ENCODE measurements around the gene UTP11. TPM values are rescaled to one million over a fixed set of nuclear protein-coding genes. Genes with fewer than 3 reads are reported as not detected.

The UTP11 gene
- total RNA-seq, 4 donors from 2014 or later = 36.1 to 43.9 (median 39.4) TPM

DNA sequence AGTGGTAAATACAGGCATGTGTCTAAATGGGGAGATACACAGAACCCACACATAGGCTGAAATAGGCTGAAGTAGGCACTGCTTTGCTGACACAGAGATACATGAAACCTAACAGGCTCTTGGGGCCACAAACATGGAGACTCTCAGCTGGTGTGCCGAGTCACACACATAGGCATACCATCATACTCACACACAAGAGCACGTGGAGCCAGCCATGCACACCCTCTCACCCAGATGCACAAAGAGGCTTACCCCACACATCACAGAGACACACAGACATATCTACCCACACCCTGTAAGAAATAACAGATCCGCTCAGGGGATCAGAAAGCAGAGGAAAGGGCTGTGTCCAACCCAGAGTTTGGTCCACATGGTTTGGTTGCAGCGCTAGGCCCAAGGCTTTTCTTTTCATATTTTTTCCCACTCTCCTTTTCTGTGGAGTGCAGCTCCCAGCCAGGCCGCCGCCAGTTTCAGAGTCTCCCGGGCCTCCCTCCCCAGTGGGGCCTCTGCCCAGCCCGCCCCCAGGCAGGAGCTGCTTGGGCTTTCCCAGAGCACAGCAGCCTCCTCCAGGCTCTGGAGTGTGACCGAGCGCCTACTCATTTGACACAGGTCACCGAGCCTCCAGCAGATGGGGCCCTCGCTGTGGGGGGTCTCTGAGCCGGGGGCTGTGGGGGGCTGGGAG lies 38.0 kb downstream of the UTP11 start:
- H3K27ac ChIP-seq = no peak overlapping the region
- peaks cover 2 to 17% of the 10 kb centered on the region in 2 donors for H3K4me1 ChIP-seq
- H3K27me3 ChIP-seq = no peaks in the 10 kb centered on the region
- H3K4me3 ChIP-seq (replicated peaks in 1 of 3) = no peak overlapping the region
- intact Hi-C loops (cut with DNase I) = no loop called here
- no peaks in the 10 kb centered on the region for H3K9me3 ChIP-seq
- peak; percentile 55 to 65 for DNase-seq
- no peak for TF ChIP-seq POLR2A (IDR thresholded peaks at IDR 0.05)
- TF ChIP-seq, protein P1, sequence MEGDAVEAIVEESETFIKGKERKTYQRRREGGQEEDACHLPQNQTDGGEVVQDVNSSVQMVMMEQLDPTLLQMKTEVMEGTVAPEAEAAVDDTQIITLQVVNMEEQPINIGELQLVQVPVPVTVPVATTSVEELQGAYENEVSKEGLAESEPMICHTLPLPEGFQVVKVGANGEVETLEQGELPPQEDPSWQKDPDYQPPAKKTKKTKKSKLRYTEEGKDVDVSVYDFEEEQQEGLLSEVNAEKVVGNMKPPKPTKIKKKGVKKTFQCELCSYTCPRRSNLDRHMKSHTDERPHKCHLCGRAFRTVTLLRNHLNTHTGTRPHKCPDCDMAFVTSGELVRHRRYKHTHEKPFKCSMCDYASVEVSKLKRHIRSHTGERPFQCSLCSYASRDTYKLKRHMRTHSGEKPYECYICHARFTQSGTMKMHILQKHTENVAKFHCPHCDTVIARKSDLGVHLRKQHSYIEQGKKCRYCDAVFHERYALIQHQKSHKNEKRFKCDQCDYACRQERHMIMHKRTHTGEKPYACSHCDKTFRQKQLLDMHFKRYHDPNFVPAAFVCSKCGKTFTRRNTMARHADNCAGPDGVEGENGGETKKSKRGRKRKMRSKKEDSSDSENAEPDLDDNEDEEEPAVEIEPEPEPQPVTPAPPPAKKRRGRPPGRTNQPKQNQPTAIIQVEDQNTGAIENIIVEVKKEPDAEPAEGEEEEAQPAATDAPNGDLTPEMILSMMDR (IDR thresholded peaks at IDR 0.05) = no peak
- H3K36me3 ChIP-seq = no peaks in the 10 kb centered on the region
- WGBS, 2 donors = 30 to 44% methylated on average over 11 to 12 of the region's 13 CpGs

DNA sequence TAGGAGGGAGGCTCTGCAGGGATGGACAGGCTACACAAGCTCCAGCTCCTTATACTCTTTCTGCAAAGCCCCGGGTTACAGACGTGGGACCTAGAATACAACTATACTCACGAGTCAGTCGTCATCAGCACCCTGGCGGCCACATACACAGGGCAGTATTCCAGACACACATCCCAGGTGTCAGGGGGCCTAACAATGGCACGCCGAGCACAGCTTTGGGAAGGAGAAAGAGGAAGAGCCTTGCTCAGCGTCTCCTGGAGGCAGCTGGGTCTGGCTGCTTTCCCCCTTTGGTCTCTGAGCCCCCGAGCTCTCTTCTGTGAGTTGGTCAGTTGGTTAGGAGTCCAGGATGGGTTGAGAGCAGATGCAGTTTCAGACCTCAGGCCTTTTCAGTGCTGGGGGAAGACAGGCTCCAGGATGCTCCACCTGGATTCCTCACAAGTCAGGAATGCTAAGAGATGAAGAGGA lies 38.6 kb downstream of the UTP11 start:
- intact Hi-C loops (cut with DNase I) = no loop called here
- Histone ChIP-seq H3K9me3 (no peaks in the 10 kb centered on the region), H3K36me3 (no peaks in the 10 kb centered on the region), H3K4me1 (peaks cover 0 to 13% of the 10 kb centered on the region in 2 donors), H3K27ac (no peak overlapping the region), H3K4me3 (replicated peaks in 1 of 3) (no peak overlapping the region), H3K27me3 (no peaks in the 10 kb centered on the region)
- no peak for DNase-seq
- TF ChIP-seq, protein P1 (IDR thresholded peaks at IDR 0.05) = no peak
- no peak for TF ChIP-seq POLR2A (IDR thresholded peaks at IDR 0.05)
- WGBS, 2 donors = 36 to 42% methylated on average over 5 to 9 of the region's 9 CpGs

DNA sequence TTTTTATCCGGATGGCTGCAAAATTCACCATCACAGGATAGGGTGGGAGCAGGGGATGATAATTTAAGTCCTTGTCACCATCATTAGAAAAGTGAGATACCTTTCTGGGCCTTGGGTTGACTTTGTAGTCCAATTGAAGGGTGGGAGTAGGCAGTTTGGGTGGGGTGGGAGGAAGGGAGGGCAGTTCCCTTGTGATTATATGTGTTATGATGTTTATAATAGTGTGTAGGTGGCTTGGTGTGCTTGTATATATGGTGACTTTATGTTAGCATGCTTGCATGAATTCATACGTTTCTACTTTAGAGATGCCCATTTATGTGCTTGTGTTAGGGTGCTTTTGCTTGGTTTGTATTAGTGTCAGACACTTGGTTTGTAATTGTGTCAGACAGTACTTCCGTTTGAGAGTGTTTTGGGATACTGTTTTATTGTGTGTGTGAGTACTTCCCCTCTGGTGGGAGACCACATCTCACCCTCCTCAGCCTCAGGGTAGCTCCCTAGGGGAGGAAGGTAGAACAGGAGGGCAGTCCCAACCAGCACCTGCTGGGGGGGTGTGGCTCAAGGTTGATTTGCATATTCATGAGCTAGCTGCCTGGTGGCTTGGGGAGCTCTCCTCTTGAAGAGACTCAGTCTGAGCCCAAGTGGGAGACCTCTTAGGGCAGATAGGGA lies 40.3 kb downstream of the UTP11 start:
- Histone ChIP-seq H3K9me3 (no peaks in the 10 kb centered on the region), H3K27ac (no peak overlapping the region), H3K36me3 (no peaks in the 10 kb centered on the region), H3K27me3 (no peaks in the 10 kb centered on the region), H3K4me1 (peaks cover 0 to 7% of the 10 kb centered on the region in 2 donors), H3K4me3 (replicated peaks in 1 of 3) (no peak overlapping the region)
- TF ChIP-seq POLR2A (IDR thresholded peaks at IDR 0.05) = no peak
- TF ChIP-seq, protein P1 (IDR thresholded peaks at IDR 0.05) = no peak
- 66 to 82% methylated on average over 3 of the region's 3 CpGs for WGBS, 2 donors
- intact Hi-C loops (cut with DNase I) = no loop called here
- no peak for DNase-seq

DNA sequence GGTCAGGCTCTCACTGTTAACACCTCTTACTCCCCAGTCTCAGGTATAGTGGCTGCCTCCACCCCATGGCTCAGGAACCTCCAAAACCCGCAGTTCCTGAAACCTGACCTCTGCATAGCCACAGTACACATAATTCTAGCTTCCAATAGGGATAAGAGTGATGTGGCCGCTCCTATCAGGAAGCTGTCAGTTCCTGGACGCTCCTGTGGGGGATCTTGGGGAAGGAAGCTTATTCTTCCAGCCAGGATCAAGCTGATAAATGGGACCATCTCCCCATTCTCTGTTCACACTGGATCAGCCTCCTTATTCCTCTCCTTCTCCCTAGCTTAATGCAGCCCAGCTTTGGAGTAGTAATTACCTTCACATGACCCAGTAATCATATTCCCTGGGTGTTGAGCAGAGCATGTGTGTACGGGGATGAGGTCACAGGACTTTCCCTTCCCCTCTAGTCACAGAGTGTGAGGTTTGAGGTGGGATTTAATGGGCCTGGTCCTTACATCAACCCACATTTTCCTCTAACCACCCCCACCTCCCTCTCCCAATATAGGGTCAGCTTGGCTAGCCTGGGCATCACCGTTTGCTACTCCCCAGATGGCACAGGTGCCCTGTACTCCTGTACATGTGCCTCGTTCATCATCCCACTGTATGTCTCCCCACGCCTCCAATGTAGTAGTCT lies 41.0 kb downstream of the UTP11 start:
- WGBS, 2 donors = 81 to 86% methylated on average over 7 of the region's 7 CpGs
- intact Hi-C loops (cut with DNase I) = no loop called here
- DNase-seq = no peak
- Histone ChIP-seq H3K27me3 (no peaks in the 10 kb centered on the region), H3K4me3 (replicated peaks in 1 of 3) (no peak overlapping the region), H3K4me1 (peaks cover 0 to 7% of the 10 kb centered on the region in 2 donors), H3K9me3 (no peaks in the 10 kb centered on the region), H3K27ac (no peak overlapping the region), H3K36me3 (no peaks in the 10 kb centered on the region)
- TF ChIP-seq POLR2A (IDR thresholded peaks at IDR 0.05) = no peak
- TF ChIP-seq, protein P1 (IDR thresholded peaks at IDR 0.05) = no peak

Measured in thyroid gland (tissue), 4 donors.